Urinary bladder (tissue), 4 donors: ENCODE results near the gene SPSB4. TPM values are rescaled to one million over a fixed set of nuclear protein-coding genes. Genes with fewer than 3 reads are reported as not detected.
"Not testable (repeated sequence)": the region's sequence is repeated elsewhere in the genome, so short reads cannot be mapped to it uniquely, and the experiment has no call there.

Source experiments
- DNase-seq: peaks from one replicate; pipeline ENCODE4 v3.0.0-alpha.2; 2015; ENCODE audit errors: extremely low spot score
- H3K27ac ChIP-seq: one replicate; pipeline ENCODE4 v1.5.1; 2013; ENCODE audit warnings: low read depth, mild to moderate bottlenecking, moderate library complexity
- H3K36me3 ChIP-seq: one replicate; pipeline ENCODE4 v1.6.1; 2013; ENCODE audit warnings: mild to moderate bottlenecking, moderate library complexity; ENCODE audit not compliant: insufficient read depth
- H3K4me1 ChIP-seq: one replicate; pipeline ENCODE4 v1.6.1; 2013; ENCODE audit warnings: mild to moderate bottlenecking, moderate library complexity; ENCODE audit not compliant: insufficient read depth
- H3K4me3 ChIP-seq: one replicate; pipeline ENCODE4 v1.5.1; 2013; ENCODE audit warnings: low read depth, low read length
- WGBS: extraction: QIAGEN DNeasy Blood & Tissue Kit; methylation state at CpG from one replicate; pipeline ENCODE4 v1.1.7; 2013; 5-methylcytosine and 5-hydroxymethylcytosine counted together
- polyA plus RNA-seq: library from polyadenylated mRNA; stranded (reverse); fragments of 200-250 nt; gene quantifications from one replicate; pipeline ENCODE4 v1.2.3, GENCODE V29; 2013
- total RNA-seq: library from RNA; depleted of rRNA; stranded (reverse); fragments of >200 nt; gene quantifications from one replicate; pipeline ENCODE4 v1.2.3, GENCODE V29; 2014
- donor health status: healthy with polysubstance abuse.
- donor health status: healthy.

SPSB4 gene
- total and polyA plus RNA-seq, 2 donors: 0.29 to 5.6 TPM

- DNase-seq: no peak
- Histone ChIP-seq H3K27ac (no peak overlapping the region), H3K4me3 (no peak overlapping the region), H3K36me3 (no peaks in the 10 kb centered on the region), H3K4me1 (no peaks in the 10 kb centered on the region)
- WGBS: 89% methylated on average over 2 of the region's 2 CpGs
Observed at GRCh38 chr3:141103067-141103466, 51.9 kb downstream of the SPSB4 start.

GRCh38 chr3:141103503-141103902 lies 52.4 kb downstream of the SPSB4 start:
- H3K36me3 ChIP-seq: no peaks in the 10 kb centered on the region
- H3K4me1 ChIP-seq: no peaks in the 10 kb centered on the region
- H3K4me3 ChIP-seq: no peak overlapping the region
- 97% methylated on average over 4 of the region's 4 CpGs for WGBS
- no peak for DNase-seq
- H3K27ac ChIP-seq: no peak overlapping the region

DNA sequence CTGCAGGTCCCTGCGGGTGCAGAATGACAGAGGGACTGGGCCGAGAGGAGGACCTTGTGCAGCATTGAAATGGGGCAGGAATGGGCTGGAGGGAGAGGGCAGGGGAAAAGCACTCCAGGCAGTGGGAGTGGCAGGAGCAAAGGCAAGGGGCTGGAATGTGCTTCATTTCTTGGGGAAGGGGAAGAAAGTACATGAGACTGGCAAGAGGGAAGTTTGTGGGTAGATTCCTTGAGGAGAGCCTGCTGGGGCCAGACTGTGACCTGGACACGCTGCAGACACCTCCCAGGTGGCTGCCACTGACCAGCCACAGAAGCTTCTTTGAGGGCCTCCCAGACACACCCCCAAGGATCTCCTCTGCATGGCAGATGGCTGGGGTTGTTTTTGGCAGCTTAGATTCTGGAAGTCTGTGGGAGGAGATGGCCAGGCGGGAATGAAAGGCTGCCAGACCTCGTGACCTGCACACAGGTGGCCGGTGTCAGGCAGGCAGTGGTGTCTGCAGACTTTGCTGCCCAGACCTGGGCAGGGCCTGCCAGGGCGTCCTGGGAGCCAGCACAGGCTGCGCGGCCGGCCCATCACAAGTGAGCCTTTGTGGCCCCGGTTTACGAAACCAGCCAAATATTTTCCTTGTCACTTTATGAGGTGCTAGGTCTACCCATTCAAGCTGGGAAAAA lies 53.1 kb downstream of the SPSB4 start:
- 60% methylated on average over 12 of the region's 12 CpGs for WGBS
- DNase-seq: no peak
- H3K4me3 ChIP-seq: no peak overlapping the region
- no peak overlapping the region for H3K27ac ChIP-seq
- H3K4me1 ChIP-seq: no peaks in the 10 kb centered on the region
- no peaks in the 10 kb centered on the region for H3K36me3 ChIP-seq

DNA sequence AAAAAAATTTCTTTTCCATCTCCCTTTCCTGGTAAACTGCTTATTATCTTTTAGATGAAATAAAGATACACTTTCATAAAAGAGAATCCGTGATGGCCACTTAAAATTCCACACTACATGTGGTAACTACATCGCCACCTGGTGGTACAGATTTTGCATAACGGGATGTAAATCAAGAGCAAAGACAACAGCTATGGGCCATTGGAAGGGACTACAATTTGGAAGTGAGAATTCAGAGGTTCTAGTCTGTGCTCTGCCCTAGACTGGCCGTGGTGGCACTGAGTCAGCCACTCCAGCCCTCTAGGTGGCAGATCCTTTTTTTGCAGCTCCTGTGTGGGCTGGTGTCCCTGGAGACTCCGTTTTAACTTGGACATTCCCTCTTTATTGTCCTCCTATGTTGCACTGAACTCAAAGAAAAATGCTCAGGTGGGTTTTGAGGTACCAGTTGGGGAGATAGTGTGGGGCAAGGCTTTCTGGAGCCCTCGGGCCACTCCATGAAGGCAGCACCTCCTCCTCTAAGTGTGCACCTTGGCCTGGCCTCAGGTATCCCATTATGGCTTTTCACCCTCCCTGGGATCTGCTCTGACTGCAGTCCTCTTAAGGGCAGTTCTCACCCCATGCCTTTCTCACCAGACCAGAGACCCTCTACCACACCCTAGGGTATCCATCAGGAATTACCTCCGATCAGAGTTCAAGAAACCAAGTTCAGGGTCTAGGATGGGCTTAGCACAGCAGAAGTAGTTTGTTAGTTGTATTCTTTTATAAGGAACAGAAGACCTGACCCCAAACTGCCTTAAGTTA lies 54.9 kb downstream of the SPSB4 start:
- WGBS: 43% methylated on average over 7 of the region's 7 CpGs
- Histone ChIP-seq H3K27ac (no peak overlapping the region), H3K4me1 (no peaks in the 10 kb centered on the region), H3K4me3 (no peak overlapping the region), H3K36me3 (no peaks in the 10 kb centered on the region)
- DNase-seq: peak; percentile 57

DNA sequence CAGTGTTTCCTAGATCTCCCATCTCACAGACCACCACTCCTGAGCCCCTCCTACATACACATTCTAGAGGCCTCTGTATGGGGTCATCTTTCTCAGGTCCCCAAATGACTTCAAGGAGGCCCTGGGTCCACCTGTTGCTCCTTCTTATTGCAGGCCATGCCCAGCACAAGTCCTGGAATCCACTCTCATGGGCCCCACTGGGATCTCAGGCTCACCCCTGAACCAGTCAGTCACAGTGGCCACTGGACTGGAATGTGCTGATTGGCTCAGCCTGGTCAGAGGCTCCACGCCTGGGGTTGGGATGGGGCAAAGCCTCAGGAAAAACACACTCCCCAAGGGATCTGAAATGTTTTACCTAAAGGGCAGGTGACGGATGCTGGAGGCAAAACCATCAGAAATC lies 55.7 kb downstream of the SPSB4 start:
- no peak for DNase-seq
- 97% methylated on average over 2 of the region's 2 CpGs for WGBS
- H3K4me1 ChIP-seq: no peaks in the 10 kb centered on the region
- no peak overlapping the region for H3K4me3 ChIP-seq
- H3K36me3 ChIP-seq: no peaks in the 10 kb centered on the region
- no peak overlapping the region for H3K27ac ChIP-seq

GRCh38 chr3:141108039-141108438 lies 56.9 kb downstream of the SPSB4 start:
- Histone ChIP-seq H3K4me3 (no peak overlapping the region), H3K36me3 (no peaks in the 10 kb centered on the region), H3K4me1 (no peaks in the 10 kb centered on the region), H3K27ac (no peak overlapping the region)
- no peak for DNase-seq
- 87% methylated on average over 6 of the region's 6 CpGs for WGBS

GRCh38 chr3:141109751-141110150 lies 58.6 kb downstream of the SPSB4 start:
- Histone ChIP-seq H3K36me3 (no peaks in the 10 kb centered on the region), H3K4me1 (no peaks in the 10 kb centered on the region), H3K27ac (no peak overlapping the region), H3K4me3 (no peak overlapping the region)
- no peak for DNase-seq
- 61% methylated on average over 7 of the region's 7 CpGs for WGBS

DNA sequence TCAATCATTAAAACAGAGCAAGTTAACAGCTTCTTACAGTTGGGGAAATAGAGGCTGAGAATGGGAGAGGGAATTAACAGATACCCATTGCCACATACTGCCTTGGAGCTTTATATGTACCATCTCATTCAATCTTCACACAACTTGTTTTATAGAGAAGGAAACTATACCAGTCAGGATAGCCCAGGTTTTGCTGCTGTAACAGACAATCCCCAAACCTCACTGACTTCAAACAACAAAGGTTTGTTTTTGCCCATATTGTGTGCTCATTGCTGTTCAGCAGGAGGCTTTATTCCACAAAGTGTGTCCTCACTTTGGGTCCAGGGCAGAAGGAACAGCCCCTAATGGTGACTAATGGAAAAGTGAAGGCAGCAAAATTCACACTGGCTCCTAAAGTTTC lies 59.2 kb downstream of the SPSB4 start:
- Histone ChIP-seq H3K36me3 (no peaks in the 10 kb centered on the region), H3K4me1 (no peaks in the 10 kb centered on the region), H3K4me3 (no peak overlapping the region), H3K27ac (no peak overlapping the region)
- no peak for DNase-seq

GRCh38 chr3:141111364-141112155 lies 60.4 kb downstream of the SPSB4 start:
- Histone ChIP-seq H3K27ac (no peak overlapping the region), H3K4me1 (no peaks in the 10 kb centered on the region), H3K36me3 (no peaks in the 10 kb centered on the region), H3K4me3 (no peak overlapping the region)
- 92% methylated on average over 12 of the region's 12 CpGs for WGBS
- no peak for DNase-seq

GRCh38 chr3:141112686-141113297 lies 61.6 kb downstream of the SPSB4 start:
- no peak for DNase-seq
- 81% methylated on average over 3 of the region's 3 CpGs for WGBS
- Histone ChIP-seq H3K27ac (no peak overlapping the region), H3K36me3 (no peaks in the 10 kb centered on the region), H3K4me3 (no peak overlapping the region), H3K4me1 (no peaks in the 10 kb centered on the region)

DNA sequence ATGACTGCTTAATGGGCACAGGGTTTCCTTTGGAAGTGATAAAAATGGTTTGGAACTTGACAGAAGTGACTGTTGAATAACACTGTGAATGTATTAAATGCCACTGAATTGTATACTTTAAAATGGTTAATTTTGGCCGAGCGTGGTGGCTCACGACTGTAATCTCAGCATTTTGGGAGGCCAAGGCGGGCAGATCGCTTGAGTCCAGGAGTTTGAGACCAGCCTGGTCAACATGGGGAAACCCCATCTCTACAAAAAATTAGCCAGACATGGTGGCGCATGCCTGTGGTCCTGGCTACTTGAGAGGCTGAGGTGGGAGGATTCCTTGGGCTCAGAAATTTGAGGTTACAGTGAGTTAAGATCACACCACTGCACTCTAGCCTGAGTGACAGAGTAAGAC lies 62.5 kb downstream of the SPSB4 start:
- H3K36me3 ChIP-seq, H3K4me1 ChIP-seq, H3K4me3 ChIP-seq, DNase-seq, H3K27ac ChIP-seq: not testable (repeated sequence)
- 97% methylated on average over 6 of the region's 6 CpGs for WGBS

DNA sequence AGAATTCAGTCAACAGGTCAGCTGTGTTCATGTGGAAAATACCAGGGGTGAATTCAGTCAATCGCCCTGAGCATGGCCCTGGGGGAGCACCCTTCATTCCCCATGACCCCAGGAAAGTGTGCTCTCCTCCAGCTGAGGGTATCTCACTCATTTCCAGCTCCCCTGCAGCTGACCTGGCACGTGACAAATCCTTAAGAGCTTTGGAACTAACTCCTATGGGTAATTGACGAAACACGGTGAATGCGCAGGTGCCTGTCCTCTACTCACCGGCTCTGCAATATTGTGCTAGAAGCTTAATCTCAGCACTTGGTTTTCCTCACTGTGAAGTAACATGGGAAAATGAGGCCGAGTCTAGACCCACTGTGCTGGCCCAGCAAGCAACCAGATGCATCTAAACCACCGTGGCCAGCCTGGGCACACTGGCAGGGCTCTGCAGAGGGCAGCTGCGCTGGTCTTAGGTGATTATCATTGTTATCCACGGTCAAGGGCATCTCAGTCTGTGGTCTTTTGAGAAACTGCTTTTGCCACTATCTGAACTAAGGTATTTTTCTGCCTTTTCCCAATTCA lies 63.1 kb downstream of the SPSB4 start:
- Histone ChIP-seq H3K4me3 (no peak overlapping the region), H3K36me3 (no peaks in the 10 kb centered on the region), H3K27ac (no peak overlapping the region), H3K4me1 (no peaks in the 10 kb centered on the region)
- DNase-seq: no peak
- WGBS: 95% methylated on average over 10 of the region's 10 CpGs

GRCh38 chr3:141114816-141115460 lies 63.8 kb downstream of the SPSB4 start:
- 83% methylated on average over 13 of the region's 13 CpGs for WGBS
- Histone ChIP-seq H3K4me1 (no peaks in the 10 kb centered on the region), H3K36me3 (no peaks in the 10 kb centered on the region), H3K27ac (peak overlapping the region; percentile 33), H3K4me3 (no peak overlapping the region)
- no peak for DNase-seq
